ENCODE results near the gene STAT4.
"Not testable (repeated sequence)": the region's sequence is repeated elsewhere in the genome, so short reads cannot be mapped to it uniquely, and the experiment has no call there.

DNA sequence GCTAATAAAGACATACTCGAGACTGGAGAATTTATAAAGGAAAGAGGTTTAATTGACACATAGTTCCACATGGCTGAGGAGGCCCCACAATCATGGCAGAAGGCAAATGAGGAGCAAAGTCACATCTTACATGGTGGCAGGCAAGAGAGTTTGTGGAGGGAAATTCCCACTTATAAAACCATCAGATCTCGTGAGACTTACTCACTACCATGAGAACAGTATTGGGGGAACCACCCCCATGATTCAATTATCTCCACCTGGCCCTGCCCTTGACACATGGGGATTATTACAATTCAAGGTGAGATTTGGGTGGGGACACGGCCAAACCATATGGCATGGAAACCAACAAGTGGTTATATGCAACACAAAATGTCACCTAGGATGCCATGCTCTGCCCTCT is 155.5 kb downstream of the STAT4 start:
- TF ChIP-seq, protein P1, sequence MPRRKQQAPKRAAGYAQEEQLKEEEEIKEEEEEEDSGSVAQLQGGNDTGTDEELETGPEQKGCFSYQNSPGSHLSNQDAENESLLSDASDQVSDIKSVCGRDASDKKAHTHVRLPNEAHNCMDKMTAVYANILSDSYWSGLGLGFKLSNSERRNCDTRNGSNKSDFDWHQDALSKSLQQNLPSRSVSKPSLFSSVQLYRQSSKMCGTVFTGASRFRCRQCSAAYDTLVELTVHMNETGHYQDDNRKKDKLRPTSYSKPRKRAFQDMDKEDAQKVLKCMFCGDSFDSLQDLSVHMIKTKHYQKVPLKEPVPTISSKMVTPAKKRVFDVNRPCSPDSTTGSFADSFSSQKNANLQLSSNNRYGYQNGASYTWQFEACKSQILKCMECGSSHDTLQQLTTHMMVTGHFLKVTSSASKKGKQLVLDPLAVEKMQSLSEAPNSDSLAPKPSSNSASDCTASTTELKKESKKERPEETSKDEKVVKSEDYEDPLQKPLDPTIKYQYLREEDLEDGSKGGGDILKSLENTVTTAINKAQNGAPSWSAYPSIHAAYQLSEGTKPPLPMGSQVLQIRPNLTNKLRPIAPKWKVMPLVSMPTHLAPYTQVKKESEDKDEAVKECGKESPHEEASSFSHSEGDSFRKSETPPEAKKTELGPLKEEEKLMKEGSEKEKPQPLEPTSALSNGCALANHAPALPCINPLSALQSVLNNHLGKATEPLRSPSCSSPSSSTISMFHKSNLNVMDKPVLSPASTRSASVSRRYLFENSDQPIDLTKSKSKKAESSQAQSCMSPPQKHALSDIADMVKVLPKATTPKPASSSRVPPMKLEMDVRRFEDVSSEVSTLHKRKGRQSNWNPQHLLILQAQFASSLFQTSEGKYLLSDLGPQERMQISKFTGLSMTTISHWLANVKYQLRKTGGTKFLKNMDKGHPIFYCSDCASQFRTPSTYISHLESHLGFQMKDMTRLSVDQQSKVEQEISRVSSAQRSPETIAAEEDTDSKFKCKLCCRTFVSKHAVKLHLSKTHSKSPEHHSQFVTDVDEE (CRISPR knock-in tag; IDR thresholded peaks at IDR 0.05) = not testable (repeated sequence)
- TF ChIP-seq, protein P2, sequence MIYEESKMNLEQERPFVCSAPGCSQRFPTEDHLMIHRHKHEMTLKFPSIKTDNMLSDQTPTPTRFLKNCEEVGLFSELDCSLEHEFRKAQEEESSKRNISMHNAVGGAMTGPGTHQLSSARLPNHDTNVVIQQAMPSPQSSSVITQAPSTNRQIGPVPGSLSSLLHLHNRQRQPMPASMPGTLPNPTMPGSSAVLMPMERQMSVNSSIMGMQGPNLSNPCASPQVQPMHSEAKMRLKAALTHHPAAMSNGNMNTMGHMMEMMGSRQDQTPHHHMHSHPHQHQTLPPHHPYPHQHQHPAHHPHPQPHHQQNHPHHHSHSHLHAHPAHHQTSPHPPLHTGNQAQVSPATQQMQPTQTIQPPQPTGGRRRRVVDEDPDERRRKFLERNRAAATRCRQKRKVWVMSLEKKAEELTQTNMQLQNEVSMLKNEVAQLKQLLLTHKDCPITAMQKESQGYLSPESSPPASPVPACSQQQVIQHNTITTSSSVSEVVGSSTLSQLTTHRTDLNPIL (CRISPR knock-in tag; IDR thresholded peaks at IDR 0.05; ENCODE audit: low read depth) = not testable (repeated sequence)
- not testable (repeated sequence) for TF ChIP-seq ARNTL (CRISPR knock-in tag; IDR thresholded peaks at IDR 0.05; ENCODE audit: borderline replicate concordance, low read depth); BACH2 (CRISPR knock-in tag; IDR thresholded peaks at IDR 0.05; ENCODE audit: borderline replicate concordance); TCF4 (CRISPR knock-in tag; IDR thresholded peaks at IDR 0.05; ENCODE audit: borderline replicate concordance); ESRRG (CRISPR knock-in tag; IDR thresholded peaks at IDR 0.05); ZFP30 (CRISPR knock-in tag; IDR thresholded peaks at IDR 0.05); ZNF70 (CRISPR knock-in tag; IDR thresholded peaks at IDR 0.05); RARB (CRISPR knock-in tag; IDR thresholded peaks at IDR 0.05)
- TF ChIP-seq, protein P3, sequence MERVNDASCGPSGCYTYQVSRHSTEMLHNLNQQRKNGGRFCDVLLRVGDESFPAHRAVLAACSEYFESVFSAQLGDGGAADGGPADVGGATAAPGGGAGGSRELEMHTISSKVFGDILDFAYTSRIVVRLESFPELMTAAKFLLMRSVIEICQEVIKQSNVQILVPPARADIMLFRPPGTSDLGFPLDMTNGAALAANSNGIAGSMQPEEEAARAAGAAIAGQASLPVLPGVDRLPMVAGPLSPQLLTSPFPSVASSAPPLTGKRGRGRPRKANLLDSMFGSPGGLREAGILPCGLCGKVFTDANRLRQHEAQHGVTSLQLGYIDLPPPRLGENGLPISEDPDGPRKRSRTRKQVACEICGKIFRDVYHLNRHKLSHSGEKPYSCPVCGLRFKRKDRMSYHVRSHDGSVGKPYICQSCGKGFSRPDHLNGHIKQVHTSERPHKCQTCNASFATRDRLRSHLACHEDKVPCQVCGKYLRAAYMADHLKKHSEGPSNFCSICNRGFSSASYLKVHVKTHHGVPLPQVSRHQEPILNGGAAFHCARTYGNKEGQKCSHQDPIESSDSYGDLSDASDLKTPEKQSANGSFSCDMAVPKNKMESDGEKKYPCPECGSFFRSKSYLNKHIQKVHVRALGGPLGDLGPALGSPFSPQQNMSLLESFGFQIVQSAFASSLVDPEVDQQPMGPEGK (CRISPR knock-in tag; IDR thresholded peaks at IDR 0.05; ENCODE audit: borderline replicate concordance) = not testable (repeated sequence)

Measured in SK-N-SH treated with all-trans-retinoic acid at 6 μM for 48 hours (cell line).